PC-9 (cell line): ENCODE data around the gene ECE2.

Source experiments
- CTCF ChIP-seq: fragments of 200-600 bp; sonication (generic); conservative IDR thresholded peaks from 2 replicates; pipeline ENCODE4 v1.6.1; 2017; ENCODE audit warnings: mixed run types, antibody characterized with exemption, mild to moderate bottlenecking, moderate library complexity
- EZH2 ChIP-seq: fragments of 200-600 bp; sonication (generic); IDR thresholded peaks from 2 replicates; pipeline ENCODE4 v1.8.0; 2017; ENCODE audit warnings: antibody characterized with exemption, low read depth

- no peak for TF ChIP-seq CTCF
- no peak for TF ChIP-seq EZH2
Observed at GRCh38 chr3:184275961-184276910, at the start of gene ECE2.
